T-helper 2 cell treated with Interferon-gamma antibody and Interleukin-4, amounts not matched to agents 5 μg/mL and 100 μg/mL, for 36 hours (primary cell): Measurements from ENCODE around the gene ATP6AP1.
A peak's percentile ranks its signal among the peaks of the same experiment; 100 is the strongest.

ENCODE experiments used
- DNase-seq: peaks from one replicate; pipeline ENCODE4 v3.0.0; 2021; ENCODE audit warnings: low spot score
- H3K27ac Mint-ChIP-seq: one replicate; pipeline ENCODE4 v1.8.0; 2021; ENCODE audit warnings: mild to moderate bottlenecking, mixed read lengths
- H3K27me3 Mint-ChIP-seq: one replicate; pipeline ENCODE4 v1.8.0; 2021; ENCODE audit warnings: low read depth, mixed read lengths
- H3K36me3 Mint-ChIP-seq: one replicate; pipeline ENCODE4 v1.8.0; 2021; ENCODE audit warnings: low read depth, mixed read lengths
- H3K4me1 Mint-ChIP-seq: one replicate; pipeline ENCODE4 v1.8.0; 2021; ENCODE audit warnings: low read depth, mixed read lengths
- H3K4me3 Mint-ChIP-seq: one replicate; pipeline ENCODE4 v1.8.0; 2022; ENCODE audit warnings: mild to moderate bottlenecking, moderate library complexity, mixed read lengths
- H3K9me3 Mint-ChIP-seq: one replicate; pipeline ENCODE4 v1.8.0; 2021; ENCODE audit warnings: mixed read lengths

Gene ATP6AP1

DNA sequence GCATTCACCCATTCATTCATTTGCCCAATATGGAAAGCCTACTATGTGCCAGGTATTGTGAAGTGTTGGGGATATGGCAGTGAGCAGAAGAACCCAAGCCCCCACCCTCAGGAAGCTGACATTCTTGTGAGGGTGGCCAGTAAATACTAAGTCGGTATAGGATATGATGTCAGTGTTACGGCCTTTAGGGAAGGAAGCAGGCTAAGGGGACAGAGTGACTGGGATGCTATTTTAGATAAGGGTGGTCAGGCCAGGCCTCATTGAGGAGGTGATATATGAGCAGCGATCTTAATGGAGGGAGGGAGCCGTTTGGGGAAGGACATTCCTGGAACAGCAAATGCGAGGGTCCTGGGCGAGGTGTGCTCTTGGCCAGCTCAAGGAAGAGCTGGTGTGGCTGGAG is 2.0 kb downstream of the ATP6AP1 start:
- Mint-ChIP-seq H3K27ac (peak overlapping the region; percentile 64), H3K27me3 (no peaks in the 10 kb centered on the region), H3K36me3 (peaks cover 4% of the 10 kb centered on the region), H3K4me1 (peaks cover 20% of the 10 kb centered on the region), H3K9me3 (no peaks in the 10 kb centered on the region), H3K4me3 (peak overlapping the region; percentile 7)
- no peak for DNase-seq

DNA sequence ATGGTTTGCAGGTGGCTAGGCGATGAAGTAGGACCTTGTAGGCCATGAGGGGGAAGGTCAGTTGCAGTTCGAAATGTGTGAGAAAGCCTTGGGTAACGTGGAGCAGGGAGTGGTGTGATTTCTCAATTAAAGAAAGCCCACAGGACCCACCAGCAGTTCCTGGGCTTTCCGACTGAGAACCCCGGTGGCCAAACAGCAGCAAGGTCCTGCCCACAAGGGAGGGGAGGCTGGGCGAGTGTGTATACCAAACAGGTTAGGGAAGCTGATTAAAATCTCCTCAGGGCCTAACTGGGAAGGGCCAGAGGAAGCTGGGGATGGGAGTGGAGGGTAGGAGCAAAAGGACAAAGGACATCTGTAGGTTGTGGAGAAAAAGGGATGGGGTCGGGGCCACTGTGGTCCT is 2.4 kb downstream of the ATP6AP1 start:
- Mint-ChIP-seq H3K4me1 (peaks cover 22% of the 10 kb centered on the region), H3K36me3 (peaks cover 7% of the 10 kb centered on the region)

DNA sequence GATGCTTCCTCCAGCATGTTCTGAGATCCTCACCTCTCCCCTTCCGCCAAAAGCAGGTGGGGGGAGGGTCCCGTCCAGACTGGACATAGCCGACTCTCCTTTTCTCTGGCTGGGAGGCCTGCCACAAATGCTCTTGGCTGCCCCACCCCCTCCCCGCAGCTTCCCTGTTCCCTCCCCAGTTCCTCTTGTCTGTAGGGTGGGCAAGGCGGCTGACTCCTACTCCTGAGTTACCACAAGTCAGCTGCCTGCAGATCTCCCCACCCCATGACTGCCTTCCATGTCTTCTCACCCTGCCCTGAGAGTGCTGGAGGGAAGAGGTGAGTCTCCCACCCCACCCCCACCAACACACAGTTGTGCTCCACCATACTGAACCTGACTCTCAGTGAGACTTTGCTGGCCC is 2.9 kb downstream of the ATP6AP1 start:
- no peak overlapping the region for H3K27ac Mint-ChIP-seq
- H3K9me3 Mint-ChIP-seq = no peaks in the 10 kb centered on the region
- H3K4me1 Mint-ChIP-seq = peaks cover 26% of the 10 kb centered on the region
- H3K4me3 Mint-ChIP-seq = no peak overlapping the region
- H3K27me3 Mint-ChIP-seq = no peaks in the 10 kb centered on the region
- no peak for DNase-seq
- H3K36me3 Mint-ChIP-seq = peaks cover 10% of the 10 kb centered on the region

More for the DNA sequence above, 2.4 kb downstream of the ATP6AP1 start:
- Mint-ChIP-seq H3K27me3 (no peaks in the 10 kb centered on the region), H3K27ac (peak overlapping the region; percentile 64), H3K4me3 (no peak overlapping the region), H3K9me3 (no peaks in the 10 kb centered on the region)
- no peak for DNase-seq

DNA sequence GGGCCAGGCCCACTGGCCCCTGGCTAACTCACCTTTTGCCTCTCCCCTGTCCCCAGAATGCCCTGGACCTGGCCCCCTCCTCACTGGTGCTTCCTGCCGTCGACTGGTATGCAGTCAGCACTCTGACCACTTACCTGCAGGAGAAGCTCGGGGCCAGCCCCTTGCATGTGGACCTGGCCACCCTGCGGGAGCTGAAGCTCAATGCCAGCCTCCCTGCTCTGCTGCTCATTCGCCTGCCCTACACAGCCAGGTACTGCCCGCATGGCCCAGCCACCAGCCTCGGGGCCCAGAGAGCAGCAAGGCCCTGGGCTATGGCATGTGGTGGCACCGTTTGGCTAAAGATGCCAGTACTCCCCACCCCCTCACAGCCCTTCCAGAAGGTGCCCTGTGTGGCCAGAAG is 3.7 kb downstream of the ATP6AP1 start:
- H3K27me3 Mint-ChIP-seq = no peaks in the 10 kb centered on the region
- DNase-seq = no peak
- peaks cover 12% of the 10 kb centered on the region for H3K36me3 Mint-ChIP-seq
- no peak overlapping the region for H3K4me3 Mint-ChIP-seq
- no peaks in the 10 kb centered on the region for H3K9me3 Mint-ChIP-seq
- no peak overlapping the region for H3K27ac Mint-ChIP-seq
- H3K4me1 Mint-ChIP-seq = peaks cover 27% of the 10 kb centered on the region

DNA sequence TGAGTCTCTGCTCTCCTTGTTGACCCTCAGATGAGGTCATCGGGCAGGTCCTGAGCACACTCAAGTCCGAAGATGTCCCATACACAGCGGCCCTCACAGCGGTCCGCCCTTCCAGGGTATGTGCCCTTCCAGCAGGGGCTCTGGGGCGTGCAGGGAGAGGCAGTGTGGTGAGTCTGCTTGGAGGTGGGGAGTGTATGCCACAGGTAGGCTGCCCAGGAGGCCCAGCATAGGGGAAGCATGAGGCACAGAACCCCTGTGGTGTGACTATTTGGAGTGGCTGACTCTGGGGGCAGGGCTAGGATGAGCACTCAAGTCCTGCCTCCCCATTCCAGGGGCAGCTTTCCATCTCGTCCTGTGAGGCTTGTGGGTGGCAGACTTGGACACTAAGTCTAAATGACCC is 5.1 kb downstream of the ATP6AP1 start:
- Mint-ChIP-seq H3K27me3 (no peaks in the 10 kb centered on the region), H3K9me3 (no peaks in the 10 kb centered on the region), H3K27ac (no peak overlapping the region), H3K4me1 (peaks cover 27% of the 10 kb centered on the region), H3K4me3 (no peak overlapping the region), H3K36me3 (peaks cover 17% of the 10 kb centered on the region)
- DNase-seq = no peak

DNA sequence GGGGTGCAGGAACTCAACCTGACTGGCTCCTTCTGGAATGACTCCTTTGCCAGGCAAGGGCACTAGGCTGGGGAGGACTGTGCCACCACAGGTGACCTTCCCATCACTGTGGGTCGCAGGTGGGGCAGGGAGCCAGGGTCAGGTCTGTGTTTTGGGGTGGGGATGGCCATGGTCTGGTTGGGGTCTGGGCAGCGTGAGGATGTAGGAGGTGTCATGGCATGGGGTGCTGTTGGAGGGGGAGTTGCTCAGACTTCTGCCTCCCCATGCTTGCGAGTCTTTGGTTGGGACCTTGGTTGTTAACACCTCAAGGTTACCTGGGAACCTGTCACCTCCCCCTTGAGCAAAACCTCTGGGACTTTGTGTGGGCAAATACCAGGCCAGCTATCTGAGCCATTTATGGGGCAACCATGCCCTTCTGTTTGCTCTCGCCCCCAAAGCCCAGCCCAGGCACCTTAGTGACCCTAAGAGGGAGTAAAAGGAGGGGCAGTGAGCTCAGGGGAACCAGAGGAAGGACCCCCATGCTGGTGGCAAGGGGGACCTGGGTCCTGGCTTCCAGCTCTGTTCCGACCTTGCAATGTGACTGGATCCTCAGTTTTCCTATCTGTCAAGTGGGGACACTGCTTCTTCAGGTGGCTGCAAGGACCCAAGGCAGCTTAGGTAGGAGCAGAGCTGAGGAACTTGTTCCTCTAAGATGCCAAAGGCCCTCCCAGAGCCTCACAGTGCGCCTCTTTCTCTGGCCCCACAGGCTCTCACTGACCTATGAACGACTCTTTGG is 6.1 kb downstream of the ATP6AP1 start:
- DNase-seq = no peak
- Mint-ChIP-seq H3K36me3 (peaks cover 17% of the 10 kb centered on the region), H3K4me1 (peaks cover 22% of the 10 kb centered on the region), H3K27ac (no peak overlapping the region), H3K27me3 (no peaks in the 10 kb centered on the region), H3K4me3 (no peak overlapping the region), H3K9me3 (no peaks in the 10 kb centered on the region)

DNA sequence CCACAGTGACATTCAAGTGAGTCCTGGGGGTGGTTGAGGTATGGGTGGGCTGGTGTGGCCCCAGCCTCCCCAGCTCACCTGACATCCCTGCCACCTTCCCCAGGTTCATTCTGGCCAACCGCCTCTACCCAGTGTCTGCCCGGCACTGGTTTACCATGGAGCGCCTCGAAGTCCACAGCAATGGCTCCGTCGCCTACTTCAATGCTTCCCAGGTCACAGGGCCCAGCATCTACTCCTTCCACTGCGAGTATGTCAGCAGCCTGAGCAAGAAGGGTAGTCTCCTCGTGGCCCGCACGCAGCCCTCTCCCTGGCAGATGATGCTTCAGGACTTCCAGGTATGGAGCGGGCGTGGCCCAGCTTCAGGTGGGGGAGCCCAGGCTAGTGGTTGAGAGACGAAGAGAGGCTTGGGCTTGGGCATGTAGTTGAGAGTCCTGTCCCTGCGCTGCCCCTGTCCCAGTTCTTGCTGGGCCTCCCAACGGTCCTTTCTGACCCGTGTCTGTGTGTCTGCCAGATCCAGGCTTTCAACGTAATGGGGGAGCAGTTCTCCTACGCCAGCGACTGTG is 6.8 kb downstream of the ATP6AP1 start:
- no peak overlapping the region for H3K27ac Mint-ChIP-seq
- DNase-seq = no peak

GRCh38 chrX:154436374-154436982 is 8.0 kb downstream of the ATP6AP1 start:
- Mint-ChIP-seq H3K9me3 (no peaks in the 10 kb centered on the region), H3K4me1 (peaks cover 12% of the 10 kb centered on the region), H3K27ac (peak overlapping the region; percentile 82), H3K4me3 (peak overlapping the region; percentile 80), H3K36me3 (peaks cover 19% of the 10 kb centered on the region), H3K27me3 (no peaks in the 10 kb centered on the region)
- peak; percentile 47 for DNase-seq

More for the DNA sequence above, 6.8 kb downstream of the ATP6AP1 start:
- Mint-ChIP-seq H3K4me3 (peak overlapping the region; percentile 9), H3K9me3 (no peaks in the 10 kb centered on the region), H3K4me1 (peaks cover 19% of the 10 kb centered on the region), H3K36me3 (peaks cover 20% of the 10 kb centered on the region), H3K27me3 (no peaks in the 10 kb centered on the region)

- Mint-ChIP-seq H3K4me1 (peaks cover 13% of the 10 kb centered on the region), H3K9me3 (no peaks in the 10 kb centered on the region), H3K4me3 (peak within 1 kb of the TSS; percentile 87), H3K36me3 (peaks cover 22% of the 10 kb centered on the region), H3K27ac (peak within 1 kb of the TSS; percentile 82), H3K27me3 (no peaks in the 10 kb centered on the region)
- DNase-seq = peak; percentile 54
These were observed 8.7 kb downstream of the ATP6AP1 start, which contains the start of gene GDI1 for GRCh38 chrX:154436983-154437752. TSS of gene GDI1 (plus strand) at chrX:154437154. CDS start at chrX:154437255, 101 bp downstream.

DNA sequence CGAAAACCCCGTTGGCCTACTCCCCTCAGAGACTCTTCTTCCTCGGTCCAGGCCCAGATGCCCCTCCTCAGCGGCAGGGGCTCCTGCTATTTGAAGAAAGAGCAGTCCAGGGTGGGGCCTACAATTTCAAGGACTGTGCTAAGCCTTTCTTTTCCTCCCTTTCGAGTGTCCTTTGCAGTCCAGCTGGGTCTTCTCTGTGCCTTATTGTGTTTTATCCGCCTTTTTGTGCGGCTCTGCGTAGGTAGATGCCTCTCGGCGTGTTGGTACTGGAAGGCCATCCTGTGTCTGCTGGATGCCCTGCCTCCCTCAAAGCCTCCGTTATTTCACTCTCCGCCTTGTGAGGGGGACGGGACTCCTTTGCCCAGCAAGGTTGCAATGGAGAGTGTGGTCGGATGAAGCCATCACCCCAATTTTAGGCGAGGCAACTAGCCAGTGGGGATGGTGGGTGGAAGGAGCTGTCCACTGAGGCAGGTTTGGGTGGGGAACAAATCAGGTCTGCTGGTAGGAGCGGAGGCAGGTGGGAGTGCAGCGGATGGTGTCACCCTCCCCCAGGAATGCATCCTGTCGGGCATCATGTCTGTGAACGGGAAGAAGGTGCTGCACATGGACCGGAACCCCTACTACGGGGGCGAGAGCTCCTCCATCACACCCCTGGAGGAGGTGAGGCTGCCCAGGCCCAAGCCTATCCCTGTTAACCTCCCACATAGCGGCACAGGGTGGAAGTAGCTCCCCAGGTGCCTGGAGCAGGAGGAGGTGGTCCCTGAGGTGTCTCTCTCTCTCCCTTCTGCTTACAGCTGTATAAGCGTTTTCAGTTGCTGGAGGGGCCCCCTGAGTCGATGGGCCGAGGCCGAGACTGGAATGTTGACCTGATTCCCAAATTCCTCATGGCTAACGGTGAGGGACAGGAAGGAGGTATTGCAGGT is 9.8 kb downstream of the ATP6AP1 start:
- Mint-ChIP-seq H3K27ac (peak overlapping the region; percentile 82), H3K27me3 (no peaks in the 10 kb centered on the region), H3K36me3 (peaks cover 22% of the 10 kb centered on the region), H3K9me3 (no peaks in the 10 kb centered on the region), H3K4me1 (peaks cover 16% of the 10 kb centered on the region), H3K4me3 (peak overlapping the region; percentile 87)
- DNase-seq = no peak

DNA sequence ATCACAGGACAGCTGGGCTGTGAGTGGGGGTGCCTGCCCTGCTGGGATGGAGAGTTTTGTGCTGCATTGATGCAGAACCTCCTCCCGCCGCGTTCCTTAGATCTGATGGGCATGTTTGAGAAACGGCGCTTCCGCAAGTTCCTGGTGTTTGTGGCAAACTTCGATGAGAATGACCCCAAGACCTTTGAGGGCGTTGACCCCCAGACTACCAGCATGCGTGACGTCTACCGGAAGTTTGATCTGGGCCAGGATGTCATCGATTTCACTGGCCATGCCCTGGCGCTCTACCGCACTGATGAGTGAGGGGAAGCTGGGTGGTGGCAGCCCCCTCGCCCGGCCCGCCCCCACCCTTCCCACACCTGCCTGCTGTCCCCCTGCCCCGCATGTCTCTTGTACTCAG is 11.4 kb downstream of the ATP6AP1 start:
- Mint-ChIP-seq H3K4me3 (no peak overlapping the region), H3K36me3 (peaks cover 22% of the 10 kb centered on the region), H3K27me3 (no peaks in the 10 kb centered on the region), H3K27ac (no peak overlapping the region), H3K9me3 (no peaks in the 10 kb centered on the region), H3K4me1 (peaks cover 19% of the 10 kb centered on the region)
- DNase-seq = no peak

GRCh38 chrX:154440623-154441357 is 12.3 kb downstream of the ATP6AP1 start:
- Mint-ChIP-seq H3K4me3 (no peak overlapping the region), H3K9me3 (no peaks in the 10 kb centered on the region), H3K4me1 (peaks cover 19% of the 10 kb centered on the region), H3K36me3 (peaks cover 19% of the 10 kb centered on the region), H3K27ac (no peak overlapping the region), H3K27me3 (no peaks in the 10 kb centered on the region)
- DNase-seq = no peak
